K562 (cell line): Measurements from ENCODE around the gene RABL2A. TPM values are rescaled to one million over a fixed set of nuclear protein-coding genes. Genes with fewer than 3 reads are reported as not detected.
A peak's percentile ranks its signal among the peaks of the same experiment; 100 is the strongest.

Experiments used
- CBX5 ChIP-seq: IDR thresholded peaks from 2 replicates; pipeline ENCODE4 v1.6.1; 2014; ENCODE audit warnings: low read depth, borderline replicate concordance
- CREM ChIP-seq: IDR thresholded peaks from 2 replicates; pipeline ENCODE4 v1.6.1; 2014; ENCODE audit warnings: antibody characterized with exemption, low read depth
- CTBP1 ChIP-seq: fragments of 450-650 bp; IDR thresholded peaks from 2 replicates; pipeline ENCODE4 v1.6.1; 2016; ENCODE audit warnings: borderline replicate concordance
- ETS1 ChIP-seq: conservative IDR thresholded peaks from 2 replicates; pipeline ENCODE4 v1.6.1; 2011; ENCODE audit warnings: low read depth, mild to moderate bottlenecking, low read length; ENCODE audit not compliant: control insufficient read depth
- RBM14 ChIP-seq: fragments of 200-400 bp; formaldehyde crosslinking; IDR thresholded peaks from 2 replicates; pipeline ENCODE4 v1.6.1; 2018; ENCODE audit warnings: low read depth, mild to moderate bottlenecking, low read length, moderate library complexity, borderline replicate concordance; ENCODE audit not compliant: insufficient read depth
- TEAD1 ChIP-seq, 2 experiments: fragments of 450-650 bp in 1 of 2; sonication (generic) in 1 of 2; formaldehyde crosslinking; IDR thresholded peaks; 2 replicates each; pipeline versions ENCODE4 v1.4.0 to v1.8.0; 2020 to 2022; ENCODE audit warnings: mild to moderate bottlenecking in 2 of 2, missing genetic modification reagents in 1 of 2
- ZNF431 ChIP-seq: sonication (generic); formaldehyde crosslinking; IDR thresholded peaks from 2 replicates; pipeline ENCODE4 v1.8.0; 2022; ENCODE audit warnings: mild to moderate bottlenecking, missing genetic modification reagents
- ZNF592 ChIP-seq: fragments of 450-650 bp; IDR thresholded peaks from 2 replicates; pipeline ENCODE4 v1.6.1; 2017; ENCODE audit warnings: antibody characterized with exemption, mild to moderate bottlenecking
- polyA plus RNA-seq, 8 experiments: library from polyadenylated mRNA; depleted of rRNA in 4 of 8; stranded (reverse) in 5 of 8; unstranded in 3 of 8; fragments of >200 nt; fragmentation: Nextera tagmentation in 2 of 8; fragmentation: Illumina TruSeq in 1 of 8; extraction: Ambion mirVana in 2 of 8; extraction: Trizol in 1 of 8; gene quantifications; 2 replicates each; pipeline versions ENCODE4 v1.2.1 to v1.2.3, GENCODE V29; 2011 to 2014; ENCODE audit warnings: inconsistent platforms in 1 of 8, missing spikeins in 1 of 8
- total RNA-seq, 7 experiments: library from RNA; depleted of rRNA in 6 of 7; stranded (reverse); fragments of >200 nt in 6 of 7; fragmentation: Illumina TruSeq in 2 of 7; extraction: Trizol in 2 of 7; gene quantifications; 2 replicates each; pipeline versions ENCODE4 v1.2.1 to v1.2.3, GENCODE V29; 2011 to 2021; ENCODE audit warnings: low replicate concordance in 1 of 7
- TF ChIP-seq, protein P1 (sequence below): fragments of 450-650 bp; IDR thresholded peaks from 2 replicates; pipeline ENCODE4 v1.6.1; 2016; ENCODE audit warnings: mild to moderate bottlenecking, moderate library complexity

RABL2A gene
- total and polyA plus RNA-seq, 9 of the 15 experiments (the other 6 are each of a cell fraction or from before 2014, with no cell fraction given) = 0.27 to 5.8 (median 3.2) TPM

DNA sequence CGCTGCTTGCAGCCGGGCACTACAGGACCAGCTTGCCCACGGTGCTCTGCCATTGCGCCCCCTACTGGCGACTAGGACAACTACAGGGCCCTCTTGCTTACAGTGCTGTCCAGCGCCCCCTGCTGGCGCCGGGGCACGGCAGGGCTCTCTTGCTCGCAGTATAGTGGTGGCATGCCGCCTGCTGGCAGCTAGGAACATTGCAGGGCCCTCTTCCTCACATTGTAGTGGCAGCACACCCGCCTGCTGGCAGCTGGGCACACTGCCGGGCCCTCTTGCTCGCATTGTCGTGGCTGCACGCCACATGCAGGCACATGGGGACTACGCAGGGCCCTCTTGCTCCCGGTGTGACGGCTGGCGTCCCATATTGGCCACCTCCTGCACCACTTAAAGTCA is 23.0 kb upstream of the RABL2A start (continued):
- TF ChIP-seq, protein P1, sequence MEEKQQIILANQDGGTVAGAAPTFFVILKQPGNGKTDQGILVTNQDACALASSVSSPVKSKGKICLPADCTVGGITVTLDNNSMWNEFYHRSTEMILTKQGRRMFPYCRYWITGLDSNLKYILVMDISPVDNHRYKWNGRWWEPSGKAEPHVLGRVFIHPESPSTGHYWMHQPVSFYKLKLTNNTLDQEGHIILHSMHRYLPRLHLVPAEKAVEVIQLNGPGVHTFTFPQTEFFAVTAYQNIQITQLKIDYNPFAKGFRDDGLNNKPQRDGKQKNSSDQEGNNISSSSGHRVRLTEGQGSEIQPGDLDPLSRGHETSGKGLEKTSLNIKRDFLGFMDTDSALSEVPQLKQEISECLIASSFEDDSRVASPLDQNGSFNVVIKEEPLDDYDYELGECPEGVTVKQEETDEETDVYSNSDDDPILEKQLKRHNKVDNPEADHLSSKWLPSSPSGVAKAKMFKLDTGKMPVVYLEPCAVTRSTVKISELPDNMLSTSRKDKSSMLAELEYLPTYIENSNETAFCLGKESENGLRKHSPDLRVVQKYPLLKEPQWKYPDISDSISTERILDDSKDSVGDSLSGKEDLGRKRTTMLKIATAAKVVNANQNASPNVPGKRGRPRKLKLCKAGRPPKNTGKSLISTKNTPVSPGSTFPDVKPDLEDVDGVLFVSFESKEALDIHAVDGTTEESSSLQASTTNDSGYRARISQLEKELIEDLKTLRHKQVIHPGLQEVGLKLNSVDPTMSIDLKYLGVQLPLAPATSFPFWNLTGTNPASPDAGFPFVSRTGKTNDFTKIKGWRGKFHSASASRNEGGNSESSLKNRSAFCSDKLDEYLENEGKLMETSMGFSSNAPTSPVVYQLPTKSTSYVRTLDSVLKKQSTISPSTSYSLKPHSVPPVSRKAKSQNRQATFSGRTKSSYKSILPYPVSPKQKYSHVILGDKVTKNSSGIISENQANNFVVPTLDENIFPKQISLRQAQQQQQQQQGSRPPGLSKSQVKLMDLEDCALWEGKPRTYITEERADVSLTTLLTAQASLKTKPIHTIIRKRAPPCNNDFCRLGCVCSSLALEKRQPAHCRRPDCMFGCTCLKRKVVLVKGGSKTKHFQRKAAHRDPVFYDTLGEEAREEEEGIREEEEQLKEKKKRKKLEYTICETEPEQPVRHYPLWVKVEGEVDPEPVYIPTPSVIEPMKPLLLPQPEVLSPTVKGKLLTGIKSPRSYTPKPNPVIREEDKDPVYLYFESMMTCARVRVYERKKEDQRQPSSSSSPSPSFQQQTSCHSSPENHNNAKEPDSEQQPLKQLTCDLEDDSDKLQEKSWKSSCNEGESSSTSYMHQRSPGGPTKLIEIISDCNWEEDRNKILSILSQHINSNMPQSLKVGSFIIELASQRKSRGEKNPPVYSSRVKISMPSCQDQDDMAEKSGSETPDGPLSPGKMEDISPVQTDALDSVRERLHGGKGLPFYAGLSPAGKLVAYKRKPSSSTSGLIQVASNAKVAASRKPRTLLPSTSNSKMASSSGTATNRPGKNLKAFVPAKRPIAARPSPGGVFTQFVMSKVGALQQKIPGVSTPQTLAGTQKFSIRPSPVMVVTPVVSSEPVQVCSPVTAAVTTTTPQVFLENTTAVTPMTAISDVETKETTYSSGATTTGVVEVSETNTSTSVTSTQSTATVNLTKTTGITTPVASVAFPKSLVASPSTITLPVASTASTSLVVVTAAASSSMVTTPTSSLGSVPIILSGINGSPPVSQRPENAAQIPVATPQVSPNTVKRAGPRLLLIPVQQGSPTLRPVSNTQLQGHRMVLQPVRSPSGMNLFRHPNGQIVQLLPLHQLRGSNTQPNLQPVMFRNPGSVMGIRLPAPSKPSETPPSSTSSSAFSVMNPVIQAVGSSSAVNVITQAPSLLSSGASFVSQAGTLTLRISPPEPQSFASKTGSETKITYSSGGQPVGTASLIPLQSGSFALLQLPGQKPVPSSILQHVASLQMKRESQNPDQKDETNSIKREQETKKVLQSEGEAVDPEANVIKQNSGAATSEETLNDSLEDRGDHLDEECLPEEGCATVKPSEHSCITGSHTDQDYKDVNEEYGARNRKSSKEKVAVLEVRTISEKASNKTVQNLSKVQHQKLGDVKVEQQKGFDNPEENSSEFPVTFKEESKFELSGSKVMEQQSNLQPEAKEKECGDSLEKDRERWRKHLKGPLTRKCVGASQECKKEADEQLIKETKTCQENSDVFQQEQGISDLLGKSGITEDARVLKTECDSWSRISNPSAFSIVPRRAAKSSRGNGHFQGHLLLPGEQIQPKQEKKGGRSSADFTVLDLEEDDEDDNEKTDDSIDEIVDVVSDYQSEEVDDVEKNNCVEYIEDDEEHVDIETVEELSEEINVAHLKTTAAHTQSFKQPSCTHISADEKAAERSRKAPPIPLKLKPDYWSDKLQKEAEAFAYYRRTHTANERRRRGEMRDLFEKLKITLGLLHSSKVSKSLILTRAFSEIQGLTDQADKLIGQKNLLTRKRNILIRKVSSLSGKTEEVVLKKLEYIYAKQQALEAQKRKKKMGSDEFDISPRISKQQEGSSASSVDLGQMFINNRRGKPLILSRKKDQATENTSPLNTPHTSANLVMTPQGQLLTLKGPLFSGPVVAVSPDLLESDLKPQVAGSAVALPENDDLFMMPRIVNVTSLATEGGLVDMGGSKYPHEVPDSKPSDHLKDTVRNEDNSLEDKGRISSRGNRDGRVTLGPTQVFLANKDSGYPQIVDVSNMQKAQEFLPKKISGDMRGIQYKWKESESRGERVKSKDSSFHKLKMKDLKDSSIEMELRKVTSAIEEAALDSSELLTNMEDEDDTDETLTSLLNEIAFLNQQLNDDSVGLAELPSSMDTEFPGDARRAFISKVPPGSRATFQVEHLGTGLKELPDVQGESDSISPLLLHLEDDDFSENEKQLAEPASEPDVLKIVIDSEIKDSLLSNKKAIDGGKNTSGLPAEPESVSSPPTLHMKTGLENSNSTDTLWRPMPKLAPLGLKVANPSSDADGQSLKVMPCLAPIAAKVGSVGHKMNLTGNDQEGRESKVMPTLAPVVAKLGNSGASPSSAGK = peak; percentile 72
- TF ChIP-seq ZNF592 = peak; percentile 76
- TF ChIP-seq ETS1 = peak; percentile 61; the same call in 1 of the 2 replicates
- peak; percentile 41; the same call in 1 of the 2 replicates for TF ChIP-seq CREM
- TF ChIP-seq RBM14 = 0 out of 2 replicates have a peak, but pooled peaks have one; percentile 83
- peak; percentile 48; the same call in 1 of the 2 replicates for TF ChIP-seq CBX5
- peak; percentile 69; the same call in 1 of the 2 replicates for TF ChIP-seq CTBP1
- peak; percentile 58; the same call in 1 of the 2 replicates for TF ChIP-seq ZNF431 (CRISPR knock-in tag)
- peak; percentile 55 to 66; a peak in 1 of 4 replicates for TF ChIP-seq TEAD1 (CRISPR knock-in tag; IDR thresholded peaks at IDR 0.05)
